ENCODE results near the gene TRIM29.

The TRIM29 gene

DNA sequence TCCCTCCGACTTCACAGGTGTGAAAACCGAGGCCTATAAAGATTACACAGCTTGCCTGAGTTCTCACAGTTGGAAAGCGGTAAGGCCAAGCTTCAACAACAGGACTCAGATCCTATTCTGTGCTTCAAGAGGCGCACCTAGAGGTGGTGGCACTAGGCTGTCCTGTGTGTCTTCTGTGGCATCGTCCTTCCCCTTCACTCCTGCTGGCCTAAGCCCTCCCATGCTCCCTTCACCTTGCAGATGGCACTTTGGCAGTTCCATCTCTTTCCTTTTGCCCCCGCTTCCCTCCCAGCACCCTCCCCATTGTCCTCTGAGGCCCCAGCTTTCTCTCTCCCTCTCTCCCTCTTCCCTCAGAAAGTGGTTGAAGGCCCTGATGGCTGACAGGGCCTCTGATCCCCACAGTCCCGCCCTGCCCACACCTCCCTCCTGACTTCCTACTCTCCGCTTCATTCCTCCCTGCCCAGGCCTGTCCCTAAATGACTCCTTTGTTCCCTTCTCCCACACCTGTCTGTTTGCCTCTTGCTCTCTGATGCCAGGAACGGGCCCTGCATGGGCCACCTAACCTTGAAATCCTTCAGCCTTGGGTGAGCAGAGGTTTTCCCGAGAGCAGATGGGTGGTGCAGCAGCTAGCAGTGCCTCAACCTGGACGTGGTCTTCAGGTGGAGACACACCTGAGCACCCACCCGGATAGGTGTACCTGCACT, 5.8 kb downstream of the TRIM29 start:
- H3K4me3 ChIP-seq (ENCODE audit: low read depth, low read length) = no peak overlapping the region
- TF ChIP-seq, protein P1, sequence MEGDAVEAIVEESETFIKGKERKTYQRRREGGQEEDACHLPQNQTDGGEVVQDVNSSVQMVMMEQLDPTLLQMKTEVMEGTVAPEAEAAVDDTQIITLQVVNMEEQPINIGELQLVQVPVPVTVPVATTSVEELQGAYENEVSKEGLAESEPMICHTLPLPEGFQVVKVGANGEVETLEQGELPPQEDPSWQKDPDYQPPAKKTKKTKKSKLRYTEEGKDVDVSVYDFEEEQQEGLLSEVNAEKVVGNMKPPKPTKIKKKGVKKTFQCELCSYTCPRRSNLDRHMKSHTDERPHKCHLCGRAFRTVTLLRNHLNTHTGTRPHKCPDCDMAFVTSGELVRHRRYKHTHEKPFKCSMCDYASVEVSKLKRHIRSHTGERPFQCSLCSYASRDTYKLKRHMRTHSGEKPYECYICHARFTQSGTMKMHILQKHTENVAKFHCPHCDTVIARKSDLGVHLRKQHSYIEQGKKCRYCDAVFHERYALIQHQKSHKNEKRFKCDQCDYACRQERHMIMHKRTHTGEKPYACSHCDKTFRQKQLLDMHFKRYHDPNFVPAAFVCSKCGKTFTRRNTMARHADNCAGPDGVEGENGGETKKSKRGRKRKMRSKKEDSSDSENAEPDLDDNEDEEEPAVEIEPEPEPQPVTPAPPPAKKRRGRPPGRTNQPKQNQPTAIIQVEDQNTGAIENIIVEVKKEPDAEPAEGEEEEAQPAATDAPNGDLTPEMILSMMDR (IDR thresholded peaks at IDR 0.05; ENCODE audit: insufficient read depth, low read depth, low read length, missing control alignments) = no peak
- no peak for DNase-seq (ENCODE audit: low read depth)

DNA sequence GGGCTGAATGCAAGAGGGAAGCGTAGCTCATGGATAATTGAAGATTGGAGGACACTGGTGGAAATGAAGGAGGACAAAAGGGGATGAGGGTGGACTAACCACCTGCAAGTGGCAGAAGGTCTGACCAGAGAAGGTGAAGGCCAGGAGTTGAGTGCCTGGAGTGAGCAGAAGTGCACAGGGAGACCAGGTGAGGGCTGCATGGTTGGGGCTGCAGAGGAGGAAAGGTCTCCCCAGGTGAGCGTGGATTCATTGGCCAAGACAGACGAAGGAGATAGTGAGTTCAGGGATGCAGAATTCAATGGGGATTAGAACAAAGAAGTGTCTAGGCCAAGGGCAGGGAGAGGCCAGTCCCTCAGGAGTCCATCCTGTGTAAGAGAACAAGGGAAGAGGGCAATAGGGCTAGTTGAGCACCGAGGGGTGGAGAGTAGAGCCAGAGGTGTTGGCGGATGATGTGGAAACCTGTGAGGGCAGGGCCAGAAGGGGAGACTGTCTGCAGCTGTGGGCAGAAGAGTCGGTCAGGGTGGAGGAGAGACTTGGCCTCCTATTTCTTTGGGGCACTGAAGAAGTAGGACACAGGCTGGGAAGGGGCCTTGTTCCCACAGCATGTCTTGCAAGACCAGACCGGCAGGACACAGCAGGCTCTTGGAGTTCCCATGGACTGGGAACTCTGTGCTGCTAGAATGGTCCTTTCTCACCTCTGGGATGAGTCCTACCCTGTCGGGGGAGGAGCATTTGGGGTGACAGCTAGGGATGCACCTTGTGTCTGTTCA, 6.7 kb downstream of the TRIM29 start:
- TF ChIP-seq, protein P1 (IDR thresholded peaks at IDR 0.05; ENCODE audit: insufficient read depth, low read depth, low read length, missing control alignments) = no peak
- H3K4me3 ChIP-seq (ENCODE audit: low read depth, low read length) = no peak overlapping the region
- DNase-seq (ENCODE audit: low read depth) = no peak

DNA sequence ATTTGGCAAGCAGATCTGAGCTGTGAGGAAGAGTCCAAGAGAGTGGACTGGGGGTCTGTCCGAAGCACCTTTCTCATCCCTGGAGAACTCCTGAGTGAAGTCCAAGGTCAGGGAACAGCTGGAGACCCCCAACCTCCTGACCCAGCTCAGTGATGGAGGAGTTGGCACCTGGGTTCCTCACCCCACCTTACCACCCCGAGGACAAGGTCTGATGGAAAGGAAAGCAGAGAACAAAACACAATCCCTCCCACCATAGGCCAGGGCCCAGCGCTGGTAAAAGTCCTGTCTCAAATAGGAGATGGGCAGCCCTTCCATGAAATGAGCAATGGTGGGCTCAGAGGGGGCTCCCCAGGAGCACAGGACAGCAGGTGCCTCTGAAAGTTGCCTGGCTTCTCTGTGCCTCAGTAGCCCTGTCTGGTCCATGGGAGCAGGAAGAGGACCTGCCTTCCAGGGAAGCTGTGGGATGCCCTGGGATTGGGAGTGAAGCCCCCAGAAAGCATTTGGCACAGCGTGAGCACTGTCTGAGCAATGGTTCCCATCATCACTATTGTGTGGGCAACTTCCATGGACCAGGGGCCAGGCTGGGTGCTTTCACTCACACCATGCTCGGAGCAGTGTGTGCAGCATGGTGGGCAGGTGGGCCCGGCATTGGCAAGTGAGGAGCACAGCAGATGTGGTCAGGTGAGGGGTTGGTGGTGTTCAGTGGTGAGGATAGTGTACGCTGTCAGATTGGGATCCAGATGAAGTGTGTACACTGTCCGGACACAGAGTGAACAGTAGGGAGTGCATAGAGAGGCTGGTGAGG, 7.5 kb downstream of the TRIM29 start:
- no peak overlapping the region for H3K4me3 ChIP-seq (ENCODE audit: low read depth, low read length)
- TF ChIP-seq, protein P1 (IDR thresholded peaks at IDR 0.05; ENCODE audit: insufficient read depth, low read depth, low read length, missing control alignments) = no peak
- no peak for DNase-seq (ENCODE audit: low read depth)

DNA sequence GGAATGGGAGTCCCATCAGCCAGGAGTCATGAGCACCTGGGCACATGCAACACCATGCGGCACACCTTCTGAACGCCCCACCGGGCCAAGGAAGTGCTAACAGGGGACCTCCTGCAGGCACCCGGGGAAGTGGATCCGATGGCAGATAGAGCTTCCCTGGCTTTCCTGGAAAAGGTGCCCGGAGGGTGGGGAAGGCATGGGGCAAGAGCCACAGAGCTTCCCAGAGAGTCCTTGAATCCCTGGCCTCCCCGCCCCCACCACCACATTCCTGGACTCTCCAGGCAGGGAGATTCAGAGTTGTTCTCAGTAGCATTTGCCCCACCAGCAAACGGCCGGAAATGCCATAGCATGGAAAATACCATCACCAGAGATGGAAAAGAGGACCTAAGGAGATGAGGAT, 8.3 kb downstream of the TRIM29 start:
- H3K4me3 ChIP-seq (ENCODE audit: low read depth, low read length) = no peak overlapping the region
- TF ChIP-seq, protein P1 (IDR thresholded peaks at IDR 0.05; ENCODE audit: insufficient read depth, low read depth, low read length, missing control alignments) = no peak
- DNase-seq (ENCODE audit: low read depth) = no peak

DNA sequence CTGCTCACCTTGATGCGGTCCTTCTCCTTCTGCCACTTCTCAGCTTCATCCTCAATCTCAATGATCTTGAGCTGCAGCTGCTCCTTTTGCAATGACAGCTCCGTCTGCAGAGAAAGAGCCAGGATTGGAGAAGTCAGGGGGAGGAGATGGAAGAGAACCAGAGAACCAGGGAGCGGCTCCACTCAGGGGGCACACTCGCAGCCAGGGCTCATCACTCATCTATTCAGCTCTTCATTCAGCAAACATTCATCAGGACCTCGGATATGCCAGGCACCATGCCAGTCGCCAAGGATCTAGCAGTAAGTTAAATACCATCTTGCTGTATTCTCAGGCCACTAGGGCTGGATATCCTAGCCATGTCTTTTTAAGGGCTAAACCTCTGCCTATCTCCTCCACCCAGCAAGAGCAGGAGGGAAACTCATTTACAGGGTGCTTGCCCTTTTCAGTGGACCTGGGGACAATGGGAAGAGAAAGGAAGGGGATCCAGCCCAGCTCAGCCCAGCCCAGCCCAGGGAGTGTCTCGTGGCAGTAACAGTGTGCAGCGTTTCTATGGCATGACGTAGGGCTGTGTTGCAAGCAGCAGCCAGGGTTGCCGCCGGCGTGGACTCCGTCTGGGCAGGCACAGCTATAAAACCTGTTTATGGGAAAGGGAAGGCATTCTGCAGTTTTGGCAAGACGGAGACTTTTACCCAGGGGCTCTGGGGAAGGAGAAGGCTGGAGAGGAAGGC, 9.4 kb downstream of the TRIM29 start:
- TF ChIP-seq, protein P1 (IDR thresholded peaks at IDR 0.05; ENCODE audit: insufficient read depth, low read depth, low read length, missing control alignments) = no peak
- no peak overlapping the region for H3K4me3 ChIP-seq (ENCODE audit: low read depth, low read length)
- DNase-seq (ENCODE audit: low read depth) = no peak

DNA sequence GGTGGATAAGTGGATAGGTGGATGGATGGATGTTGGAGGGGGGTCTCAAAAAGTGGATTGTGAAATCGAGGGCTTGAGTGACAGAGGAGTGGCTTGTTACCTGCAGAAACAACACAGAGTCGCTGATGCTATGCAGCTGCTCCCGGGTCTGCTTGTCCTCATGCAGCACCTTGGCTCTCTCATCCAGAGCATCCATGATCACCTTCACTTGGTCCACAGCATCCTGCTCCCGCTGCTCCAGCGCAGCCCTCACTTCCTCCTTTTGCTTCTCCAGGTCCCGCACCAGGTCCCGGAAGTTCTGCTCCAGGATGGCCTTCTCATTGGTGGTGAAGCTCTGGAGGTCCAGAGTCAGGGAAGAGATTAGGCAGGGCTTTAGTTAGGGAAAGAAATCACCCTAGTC, 10.7 kb downstream of the TRIM29 start:
- DNase-seq (ENCODE audit: low read depth) = no peak
- TF ChIP-seq, protein P1 (IDR thresholded peaks at IDR 0.05; ENCODE audit: insufficient read depth, low read depth, low read length, missing control alignments) = no peak
- H3K4me3 ChIP-seq (ENCODE audit: low read depth, low read length) = no peak overlapping the region
